ENCODE results near the gene LMNTD1. TPM values are rescaled to one million over a fixed set of nuclear protein-coding genes. Genes with fewer than 3 reads are reported as not detected.

Gene LMNTD1
- total and polyA plus RNA-seq, 2 experiments from 2014 or later = 0.87 TPM; not detected in 1

Small RNA genes lying within 50 kb of the gene (small RNA-seq; reads per million reads assigned to genes)
- not detected for gene TUBB4BP1

All from hepatocyte (in vitro differentiated cells).